ENCODE data around the gene DYNC1I1. TPM values are rescaled to one million over a fixed set of nuclear protein-coding genes. Genes with fewer than 3 reads are reported as not detected.

DYNC1I1 gene
- total RNA-seq, 1 experiment from 2014 or later: 3.2 TPM

- H3K4me2 ChIP-seq (ENCODE audit: insufficient read depth, insufficient read length, low read length): no peak overlapping the region
- no peaks in the 10 kb centered on the region for H3K79me2 ChIP-seq (ENCODE audit: insufficient read depth, low read length)
- no peak overlapping the region for H4K5ac ChIP-seq (ENCODE audit: insufficient read length, low read depth, low read length)
- H3K56ac ChIP-seq (ENCODE audit: insufficient read length, low read depth, low read length): no peak overlapping the region
- H2BK12ac ChIP-seq (ENCODE audit: insufficient read length, low read depth, low read length): no peak overlapping the region
- H3K27ac ChIP-seq (ENCODE audit: insufficient read length, low read depth, low read length): no peak overlapping the region
- no peak overlapping the region for H3K9ac ChIP-seq (ENCODE audit: extremely low read depth, insufficient read length, low read length)
- no CpG with 5 or more reads among the region's 3 CpGs for whole genome bisulfite sequencing (ENCODE audit: extremely low coverage, insufficient read length, low lambda C conversion rate)
- no peak overlapping the region for H3K4me3 Mint-ChIP-seq
- H3K79me1 ChIP-seq (ENCODE audit: insufficient read depth, low read depth, low read length, poor library complexity, severe bottlenecking): no peaks in the 10 kb centered on the region
- H3K4me1 ChIP-seq (ENCODE audit: insufficient read depth, low read length): peaks cover 2% of the 10 kb centered on the region; the same call in 1 of the 2 replicates
- no peak overlapping the region for H3K27ac Mint-ChIP-seq
- H3T11ph ChIP-seq (ENCODE audit: low read length): no peak overlapping the region
- no peaks in the 10 kb centered on the region for H4K20me1 ChIP-seq (ENCODE audit: control insufficient read depth, insufficient read depth, insufficient read length)
- H2AFZ ChIP-seq (ENCODE audit: low read length): no peak overlapping the region
- no peaks in the 10 kb centered on the region for H3K27me3 Mint-ChIP-seq (ENCODE audit: low read depth)
- H3K9me3 Mint-ChIP-seq: no peaks in the 10 kb centered on the region
- no peak overlapping the region for H2BK20ac ChIP-seq (ENCODE audit: low read depth, low read length, poor library complexity, severe bottlenecking)
- no peak overlapping the region for H3K23ac ChIP-seq (ENCODE audit: insufficient read length, low read depth, low read length)
- H3K9me3 ChIP-seq (ENCODE audit: control insufficient read depth, low read depth, low read length): no peaks in the 10 kb centered on the region
- peaks cover 0 to 7% of the 10 kb centered on the region in 2 experiments; a peak in 2 of 4 replicates for H3K4me1 Mint-ChIP-seq
- H2BK120ac ChIP-seq (ENCODE audit: low read depth, low read length, poor library complexity, severe bottlenecking): no peak overlapping the region
- H3K18ac ChIP-seq (ENCODE audit: insufficient read length, low read depth, low read length): no peak overlapping the region
- H2BK5ac ChIP-seq (ENCODE audit: insufficient read length, low read length): no peak overlapping the region
- no peak overlapping the region for H2AK5ac ChIP-seq (ENCODE audit: insufficient read length, low read length)
- no peaks in the 10 kb centered on the region; the same call in 1 of the 2 replicates for H3K27me3 ChIP-seq (ENCODE audit: insufficient read depth, low read length)
- no peak overlapping the region for H3K4ac ChIP-seq (ENCODE audit: low read depth, low read length)
- no peak overlapping the region for H4K91ac ChIP-seq (ENCODE audit: insufficient read length, low read depth, low read length)
- H3K14ac ChIP-seq (ENCODE audit: insufficient read depth, low read length): no peak overlapping the region
- H4K8ac ChIP-seq (replicated peaks; ENCODE audit: insufficient read length, low read depth, low read length): no peak overlapping the region
- no peak overlapping the region for H2BK15ac ChIP-seq (ENCODE audit: low read depth, low read length)
- H3K23me2 ChIP-seq (ENCODE audit: insufficient read length, low read depth, low read length, poor library complexity, severe bottlenecking): no peaks in the 10 kb centered on the region
- no peak for DNase-seq
- TF ChIP-seq, protein P1, sequence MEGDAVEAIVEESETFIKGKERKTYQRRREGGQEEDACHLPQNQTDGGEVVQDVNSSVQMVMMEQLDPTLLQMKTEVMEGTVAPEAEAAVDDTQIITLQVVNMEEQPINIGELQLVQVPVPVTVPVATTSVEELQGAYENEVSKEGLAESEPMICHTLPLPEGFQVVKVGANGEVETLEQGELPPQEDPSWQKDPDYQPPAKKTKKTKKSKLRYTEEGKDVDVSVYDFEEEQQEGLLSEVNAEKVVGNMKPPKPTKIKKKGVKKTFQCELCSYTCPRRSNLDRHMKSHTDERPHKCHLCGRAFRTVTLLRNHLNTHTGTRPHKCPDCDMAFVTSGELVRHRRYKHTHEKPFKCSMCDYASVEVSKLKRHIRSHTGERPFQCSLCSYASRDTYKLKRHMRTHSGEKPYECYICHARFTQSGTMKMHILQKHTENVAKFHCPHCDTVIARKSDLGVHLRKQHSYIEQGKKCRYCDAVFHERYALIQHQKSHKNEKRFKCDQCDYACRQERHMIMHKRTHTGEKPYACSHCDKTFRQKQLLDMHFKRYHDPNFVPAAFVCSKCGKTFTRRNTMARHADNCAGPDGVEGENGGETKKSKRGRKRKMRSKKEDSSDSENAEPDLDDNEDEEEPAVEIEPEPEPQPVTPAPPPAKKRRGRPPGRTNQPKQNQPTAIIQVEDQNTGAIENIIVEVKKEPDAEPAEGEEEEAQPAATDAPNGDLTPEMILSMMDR (conservative IDR thresholded peaks at IDR 0.05): no peak
- no peaks in the 10 kb centered on the region for H3K36me3 Mint-ChIP-seq (ENCODE audit: insufficient read depth in 1 of 3, low read depth in 3 of 3)
Observed at GRCh38 chr7:95922191-95922590, 149.8 kb downstream of the DYNC1I1 start.
